GM21526 (cell line): Measurements from ENCODE around the gene MEA1.

Experiments used
- ATAC-seq: cut with Tn5 transposase; IDR thresholded peaks from one replicate; pipeline ENCODE4 v1.9.1; 2021; ENCODE audit warnings: moderate library complexity; ENCODE audit not compliant: unreplicated experiment, low FRiP score

The MEA1 gene

DNA sequence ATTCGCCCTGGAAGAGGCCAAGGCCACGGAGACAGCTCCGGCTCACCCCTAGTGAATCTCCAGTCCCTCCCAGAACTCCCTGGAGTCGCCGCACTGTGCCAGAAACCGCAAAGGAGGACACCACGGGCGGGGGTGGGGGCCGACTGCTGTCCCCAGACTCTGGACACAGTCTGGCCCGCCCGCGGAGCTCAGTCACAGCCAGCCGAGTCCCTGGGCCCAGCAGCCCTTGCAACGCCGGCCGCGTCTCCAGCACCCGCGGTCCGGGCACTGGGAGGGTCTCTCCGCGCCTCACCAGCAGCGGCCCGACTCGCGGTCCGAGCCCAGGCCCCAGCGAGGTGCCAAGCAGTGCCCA, 35.3 kb downstream of the MEA1 start:
- no peak for ATAC-seq

DNA sequence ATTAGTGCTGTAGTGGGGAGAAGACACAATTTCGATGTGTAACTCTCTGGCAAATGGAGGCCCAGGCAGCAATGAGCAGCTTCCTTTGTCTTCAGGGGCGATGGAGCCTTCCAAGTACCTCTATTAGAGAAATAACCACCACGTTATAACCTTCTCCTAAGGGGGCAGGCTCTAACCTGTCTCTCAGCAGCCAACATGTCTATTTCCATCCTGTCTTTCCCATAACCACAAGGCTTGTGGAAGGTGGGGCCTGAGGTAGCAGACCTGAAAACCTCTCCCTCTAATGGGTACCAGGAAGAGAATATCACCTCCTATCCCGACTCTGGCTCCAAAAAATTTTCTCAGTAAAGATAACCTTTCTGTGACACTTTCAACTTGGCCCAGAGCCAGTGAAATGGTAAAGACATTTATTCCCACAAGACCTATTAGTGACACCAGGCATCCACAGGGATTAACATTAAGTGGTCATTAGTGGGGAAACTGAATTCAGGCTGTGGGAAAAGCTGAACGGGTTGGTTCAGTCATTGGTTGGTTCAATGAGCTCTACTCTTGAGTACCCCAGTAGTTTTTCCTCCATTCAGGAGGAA, 38.7 kb downstream of the MEA1 start:
- no peak for ATAC-seq

GRCh38 chr6:42973926-42974325, 39.8 kb downstream of the MEA1 start:
- no peak for ATAC-seq

DNA sequence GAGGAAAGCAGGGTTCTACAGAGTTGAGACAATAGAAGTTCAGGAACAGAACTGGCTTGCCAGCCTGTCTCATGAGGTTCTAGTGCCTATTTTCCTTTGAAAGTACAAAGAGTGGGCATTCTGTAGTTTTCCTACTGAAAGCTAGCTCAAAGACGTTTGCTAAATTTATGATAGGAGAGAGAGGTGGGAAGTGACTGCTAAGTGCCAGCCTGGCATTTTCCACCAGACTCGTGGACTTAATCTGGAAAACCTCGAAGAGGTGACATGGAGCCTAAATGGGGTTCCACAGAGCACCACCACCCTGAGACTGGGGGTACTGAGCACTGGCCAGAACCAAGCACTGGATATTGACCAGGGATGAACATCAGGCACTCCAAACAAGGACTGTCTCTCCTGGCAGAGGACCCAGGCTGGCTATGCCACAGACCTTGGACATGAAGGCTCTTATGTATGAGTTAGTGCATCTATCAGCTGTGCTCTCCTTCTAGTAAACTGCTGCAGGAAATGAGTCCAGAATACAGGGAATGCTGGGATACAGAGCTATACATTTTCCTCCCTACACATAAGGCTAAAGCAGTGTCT, 41.9 kb downstream of the MEA1 start:
- ATAC-seq = no peak

DNA sequence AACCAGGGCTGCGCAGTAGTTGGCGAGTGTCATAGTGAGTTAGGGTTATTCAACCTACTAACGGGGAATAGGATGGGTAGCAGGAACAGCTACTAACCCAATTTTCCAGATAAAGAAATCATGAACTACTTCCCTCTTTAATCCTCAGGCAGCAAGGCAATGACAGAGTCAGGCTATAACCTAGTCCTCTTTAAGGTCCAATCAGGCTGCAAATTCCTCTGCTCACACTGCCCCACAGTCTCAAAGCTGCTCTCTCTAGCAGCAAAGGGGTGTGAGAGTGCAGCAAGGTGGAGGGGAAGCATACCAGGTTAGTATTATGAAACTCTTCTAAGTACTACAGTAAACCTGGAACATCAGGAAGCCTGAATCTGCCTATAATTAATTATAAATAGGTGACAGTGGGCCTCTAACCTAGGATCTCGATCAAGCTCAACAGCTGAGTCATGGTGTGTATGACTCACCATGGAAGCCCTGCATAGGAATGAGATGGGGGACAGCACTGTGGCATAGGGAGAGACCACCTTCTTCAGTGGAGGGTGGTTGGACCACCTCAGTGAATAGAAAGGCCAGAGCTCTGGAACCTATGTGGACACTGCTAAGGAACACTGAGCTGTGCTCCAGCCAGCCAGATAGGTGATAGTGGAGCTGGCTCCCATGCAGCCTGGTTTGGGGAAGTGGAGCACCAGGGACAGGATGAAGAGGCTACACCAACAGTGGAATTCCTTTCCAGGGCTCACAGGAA, 42.7 kb downstream of the MEA1 start:
- ATAC-seq = no peak

GRCh38 chr6:42969934-42970333, 43.8 kb downstream of the MEA1 start:
- no peak for ATAC-seq

GRCh38 chr6:42969431-42969830, 44.3 kb downstream of the MEA1 start:
- ATAC-seq = no peak

DNA sequence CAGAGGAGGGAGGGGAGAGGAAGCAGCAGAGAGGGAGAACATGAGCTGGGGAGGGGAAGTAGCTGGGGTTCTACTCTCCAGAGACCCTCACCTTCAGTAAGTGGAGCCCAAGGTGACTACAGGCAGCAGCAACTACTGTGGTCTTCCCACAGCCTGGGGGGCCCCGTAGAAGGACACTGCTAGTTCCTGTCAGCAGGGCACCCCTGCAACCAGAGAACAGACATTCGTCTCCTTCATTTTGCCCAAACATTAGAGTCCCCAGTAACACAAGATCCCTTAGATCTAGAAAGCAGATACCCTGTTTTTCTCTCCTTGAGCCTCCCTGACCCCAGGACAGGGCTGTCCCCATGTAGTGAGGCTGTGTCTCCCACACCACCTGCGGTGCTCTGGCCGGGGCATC, 45.0 kb downstream of the MEA1 start:
- ATAC-seq = no peak

DNA sequence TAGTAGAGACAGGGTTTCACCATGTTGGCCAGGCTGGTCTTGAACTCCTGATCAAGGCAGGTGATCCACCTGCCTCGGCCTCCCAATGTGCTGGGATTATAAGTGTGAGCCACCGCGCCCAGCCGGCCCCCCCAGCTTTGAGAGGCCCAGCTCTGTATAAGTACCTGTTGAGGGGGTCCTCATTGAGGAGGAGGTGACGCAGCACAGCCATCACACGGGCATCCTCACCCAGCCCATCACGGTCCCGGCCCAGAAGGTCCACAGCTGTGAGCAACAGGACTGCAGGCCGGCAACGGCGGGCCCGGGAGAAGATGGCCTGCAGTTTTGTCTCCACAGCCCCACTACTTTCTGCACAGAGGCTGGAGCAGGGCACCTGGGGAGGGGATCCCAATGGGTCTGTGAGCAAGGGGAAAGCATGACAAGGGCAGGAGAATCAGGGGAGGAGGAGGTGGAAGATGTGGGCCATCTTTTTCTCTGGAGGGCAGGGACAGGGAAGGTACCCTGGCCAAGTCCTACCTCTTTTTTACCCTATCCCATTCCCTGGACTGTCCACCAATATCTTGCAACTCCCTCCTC, 45.5 kb downstream of the MEA1 start:
- no peak for ATAC-seq

DNA sequence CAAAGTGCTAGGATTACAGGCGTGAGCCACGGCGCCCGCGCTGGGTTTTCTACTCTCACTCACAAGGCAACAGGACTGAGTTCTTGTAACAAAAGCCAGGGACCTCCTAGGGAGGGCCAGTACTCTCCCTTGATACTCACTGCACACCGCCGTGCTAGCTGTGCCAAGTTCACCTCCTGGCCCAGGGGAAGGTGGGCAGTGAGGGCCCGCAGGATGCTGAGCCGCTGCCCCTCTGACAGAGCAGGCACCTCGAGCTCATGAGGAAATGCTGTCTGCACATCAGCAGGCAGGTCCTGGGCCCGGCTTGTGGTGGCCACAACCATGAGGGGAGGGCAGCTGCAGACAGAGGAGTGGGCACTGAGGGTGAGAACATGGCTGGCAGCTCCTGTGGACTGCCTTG, 46.5 kb downstream of the MEA1 start:
- ATAC-seq = no peak

DNA sequence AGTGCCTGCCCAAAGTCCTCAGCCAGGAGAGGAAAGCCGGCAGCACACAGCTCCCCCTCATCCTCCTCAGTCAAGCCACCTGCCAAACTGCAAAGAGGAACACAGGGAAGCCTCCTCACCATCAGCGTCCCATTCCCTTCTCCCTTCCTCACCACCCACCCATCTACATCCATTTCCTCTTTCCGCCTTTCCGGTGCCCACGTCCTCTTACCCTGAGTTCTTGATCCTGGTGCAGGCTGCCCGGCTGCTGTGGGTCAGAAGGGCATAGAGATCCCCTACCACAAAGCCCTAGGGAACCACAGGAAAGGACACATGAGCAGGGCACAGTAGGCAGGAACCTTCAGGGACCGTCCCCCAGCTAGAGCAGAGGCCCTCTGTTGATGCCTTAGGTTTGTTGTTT, 47.2 kb downstream of the MEA1 start:
- ATAC-seq = no peak

- ATAC-seq = no peak
These were observed 49.7 kb downstream of the MEA1 start for GRCh38 chr6:42963855-42964605.

- ATAC-seq = no peak
These were observed 50.4 kb downstream of the MEA1 start for GRCh38 chr6:42963179-42963854.

DNA sequence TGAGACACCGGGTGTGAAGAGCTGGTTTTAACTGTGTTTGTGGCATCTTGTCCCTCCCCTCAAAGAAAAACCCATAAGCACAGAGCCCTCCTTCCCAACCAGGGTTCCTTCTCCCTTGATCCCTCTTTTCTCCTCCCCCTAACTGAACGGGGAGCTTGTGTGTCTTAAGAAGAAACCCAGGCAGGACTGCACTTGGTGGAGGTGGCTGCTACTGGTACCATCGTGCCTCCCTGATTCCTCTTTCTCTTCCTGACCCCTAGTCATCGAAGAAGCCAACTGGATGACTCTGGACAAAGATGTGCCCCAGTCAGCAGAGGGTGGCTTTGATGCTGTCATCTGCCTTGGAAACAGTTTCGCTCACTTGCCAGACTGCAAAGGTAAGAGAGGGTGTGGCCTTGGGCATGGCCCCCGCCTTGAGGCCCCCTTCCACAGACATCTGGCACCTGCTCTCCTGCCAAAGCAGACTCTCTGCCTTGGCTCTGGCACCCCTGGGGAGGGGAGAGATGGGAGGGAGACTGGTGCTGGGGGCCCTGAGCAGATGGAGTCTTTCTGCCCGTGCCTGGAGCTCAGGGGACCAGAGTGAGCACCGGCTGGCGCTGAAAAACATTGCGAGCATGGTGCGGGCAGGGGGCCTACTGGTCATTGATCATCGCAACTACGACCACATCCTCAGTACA, 51.1 kb downstream of the MEA1 start:
- ATAC-seq = no peak

- no peak for ATAC-seq
These were observed 51.6 kb downstream of the MEA1 start for GRCh38 chr6:42962096-42962495.
